Effector CD8-positive, alpha-beta T cell (primary cell): ENCODE data around the gene GNG4.
"Not testable (repeated sequence)": the region's sequence is repeated elsewhere in the genome, so short reads cannot be mapped to it uniquely, and the experiment has no call there.

Source experiments
- DNase-seq: peaks from one replicate; lab custom pipeline; 2025; lab: John Stamatoyannopoulos, UW

The GNG4 gene

DNA sequence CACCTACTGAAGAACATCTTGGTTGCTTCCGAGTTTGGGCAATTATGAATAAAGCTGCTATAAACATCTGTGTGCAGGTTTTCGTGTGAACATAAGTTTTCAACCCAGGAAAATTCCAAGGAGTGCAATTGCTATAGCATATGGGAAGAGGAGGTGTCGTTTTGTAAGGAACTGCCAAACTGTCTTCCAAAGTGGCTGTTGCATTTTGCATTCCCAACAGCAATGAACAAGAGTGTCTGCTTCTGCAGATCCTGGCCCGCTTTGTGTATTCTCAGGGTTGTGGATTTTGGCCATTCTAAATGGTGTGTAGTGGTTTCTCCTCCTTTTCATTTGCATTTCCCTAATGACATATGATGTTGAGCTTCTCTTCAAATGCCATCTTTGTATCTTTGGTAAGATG lies 23.8 kb downstream of the GNG4 start:
- no peak for DNase-seq

DNA sequence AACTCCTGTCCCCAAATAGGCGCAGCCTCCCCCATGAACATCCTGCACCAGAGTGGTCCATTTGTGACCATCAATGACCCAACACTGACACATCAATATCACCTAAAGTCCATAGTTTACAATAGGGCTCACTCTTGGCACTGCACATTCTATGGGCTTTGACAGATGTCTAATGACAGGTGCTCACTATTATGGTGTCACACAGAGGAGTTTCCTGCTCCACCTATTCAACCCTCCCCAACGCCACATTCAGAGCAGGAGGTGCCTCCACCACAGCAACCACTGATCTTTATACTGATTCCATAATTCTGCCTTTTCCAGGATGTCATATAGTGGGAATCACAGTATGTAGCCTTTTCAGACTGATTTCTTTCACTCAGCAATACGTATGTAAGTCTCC lies 24.2 kb downstream of the GNG4 start:
- no peak for DNase-seq

DNA sequence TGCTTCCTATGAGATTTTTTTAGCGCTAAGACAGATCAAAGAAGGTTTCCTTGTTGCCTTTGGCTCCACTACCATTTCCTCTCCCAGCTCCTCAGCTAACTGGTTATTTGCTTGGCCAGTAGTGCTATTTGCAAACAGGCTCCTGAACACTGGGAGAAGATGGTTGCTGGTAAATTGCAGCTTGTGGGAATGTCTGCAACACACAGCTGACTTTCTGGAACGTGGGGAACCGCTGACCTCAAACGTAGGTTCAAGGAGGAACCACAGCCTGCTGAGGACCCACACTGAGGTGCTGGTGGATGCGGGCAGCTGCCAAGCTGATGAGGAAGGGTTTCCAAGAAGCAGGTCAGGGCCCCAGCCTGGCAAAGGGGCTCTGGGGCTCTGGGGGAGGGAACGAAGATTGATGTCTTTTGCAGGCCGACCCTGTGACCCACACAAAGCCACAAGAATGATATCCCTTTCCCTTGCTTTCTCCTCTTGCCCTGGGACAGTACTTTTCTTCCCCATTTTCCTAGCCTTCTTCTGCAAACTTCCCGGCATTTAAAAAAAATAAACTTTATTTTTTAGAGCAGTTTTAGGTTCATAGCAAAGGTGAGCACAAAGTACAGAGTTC lies 24.8 kb downstream of the GNG4 start:
- no peak for DNase-seq

DNA sequence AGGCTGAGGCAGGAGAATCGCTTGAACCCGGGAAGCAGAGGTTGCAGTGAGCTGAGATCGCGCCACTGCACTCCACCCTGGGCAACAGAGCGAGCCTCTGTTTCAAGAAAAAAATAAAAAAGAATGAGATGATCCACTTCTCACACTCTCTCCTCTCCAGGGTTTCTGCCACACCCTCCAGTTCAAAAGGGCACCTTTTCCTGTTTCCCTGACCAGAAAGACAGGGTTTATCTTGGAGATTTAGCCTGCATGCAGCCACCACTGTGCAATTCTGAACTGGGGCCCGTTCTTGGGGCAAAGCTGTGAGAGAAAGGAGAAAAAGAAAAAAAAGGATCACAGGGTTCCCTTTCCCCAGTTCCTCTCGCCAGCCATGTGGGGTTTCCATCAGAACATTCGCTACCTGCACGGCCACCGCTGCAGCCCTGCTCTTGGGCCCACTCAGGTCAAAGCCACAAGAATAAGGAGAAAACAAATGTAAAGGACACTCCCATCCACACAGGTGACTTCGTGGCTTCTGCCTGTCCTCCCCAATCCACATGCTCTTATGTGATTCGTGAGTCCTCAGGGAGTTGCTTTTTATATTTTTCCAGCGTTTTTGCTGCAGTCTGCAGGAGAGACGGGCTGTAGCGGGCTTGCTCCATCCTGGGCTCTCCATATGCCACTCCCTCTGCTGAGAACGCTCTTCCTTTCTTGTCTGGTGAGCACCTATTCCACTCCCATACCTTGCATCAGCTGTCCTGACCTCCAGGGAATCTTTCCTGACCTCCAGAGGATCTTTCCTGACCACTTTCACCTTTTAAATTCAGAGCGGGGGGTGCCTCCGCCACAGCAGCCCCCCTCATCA lies 26.4 kb downstream of the GNG4 start:
- DNase-seq, result no peak

DNA sequence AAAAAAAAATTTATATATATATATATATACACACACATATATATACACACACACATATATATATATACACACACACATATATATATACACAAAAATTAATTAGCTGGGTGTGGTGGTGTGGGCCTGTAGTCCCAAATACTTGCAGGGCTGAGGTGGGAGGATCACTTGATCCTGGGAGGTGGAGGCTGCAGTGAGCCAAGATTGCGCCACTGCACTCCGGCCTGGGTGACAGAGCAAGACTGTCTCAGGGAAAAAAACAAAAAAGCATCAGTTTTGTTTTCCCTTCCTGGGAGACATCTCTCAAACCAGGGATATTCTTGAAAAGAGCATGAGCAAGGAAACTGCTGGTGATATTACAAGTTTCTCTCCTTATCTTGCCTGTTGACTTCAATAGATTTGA lies 30.4 kb downstream of the GNG4 start:
- not testable (repeated sequence) for DNase-seq

DNA sequence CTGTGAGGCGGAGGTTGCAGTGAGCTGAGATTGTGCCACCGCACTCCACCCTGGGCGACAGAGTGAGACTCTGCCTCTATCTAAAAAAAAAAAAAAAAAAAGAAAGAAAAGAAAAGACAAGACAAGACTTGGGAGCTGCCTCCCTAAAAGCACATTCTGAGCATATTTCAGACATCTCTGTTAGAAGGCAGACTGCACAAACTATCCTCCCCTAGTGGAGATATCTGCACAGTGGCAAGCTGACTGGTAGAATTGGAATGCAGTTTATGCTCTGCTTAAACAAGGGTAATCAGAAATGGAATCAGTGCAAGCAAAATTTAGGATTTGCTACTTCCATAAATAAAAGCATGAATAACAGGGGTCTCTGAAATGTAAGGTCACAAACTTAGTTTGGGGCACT lies 31.8 kb downstream of the GNG4 start:
- DNase-seq, result no peak

DNA sequence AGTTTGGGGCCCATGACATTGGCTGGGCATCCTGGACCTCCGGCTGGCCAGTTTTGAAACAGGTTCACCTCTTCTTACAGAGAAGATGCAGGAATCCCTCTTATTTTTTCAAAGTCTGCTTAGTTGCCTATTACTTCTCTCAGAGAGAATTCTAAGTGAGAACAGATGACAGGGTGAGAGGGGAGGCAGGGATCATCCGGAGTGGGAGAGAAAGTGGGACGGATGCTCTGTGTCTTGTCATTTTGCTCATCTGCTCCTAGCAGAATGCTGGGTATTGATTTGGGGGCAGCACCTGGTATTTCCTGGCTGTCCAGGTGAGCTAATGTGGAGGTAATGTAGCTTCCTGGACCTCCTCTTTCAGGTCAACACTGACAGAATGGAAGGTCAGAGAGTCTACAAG lies 32.4 kb downstream of the GNG4 start:
- DNase-seq, result no peak

DNA sequence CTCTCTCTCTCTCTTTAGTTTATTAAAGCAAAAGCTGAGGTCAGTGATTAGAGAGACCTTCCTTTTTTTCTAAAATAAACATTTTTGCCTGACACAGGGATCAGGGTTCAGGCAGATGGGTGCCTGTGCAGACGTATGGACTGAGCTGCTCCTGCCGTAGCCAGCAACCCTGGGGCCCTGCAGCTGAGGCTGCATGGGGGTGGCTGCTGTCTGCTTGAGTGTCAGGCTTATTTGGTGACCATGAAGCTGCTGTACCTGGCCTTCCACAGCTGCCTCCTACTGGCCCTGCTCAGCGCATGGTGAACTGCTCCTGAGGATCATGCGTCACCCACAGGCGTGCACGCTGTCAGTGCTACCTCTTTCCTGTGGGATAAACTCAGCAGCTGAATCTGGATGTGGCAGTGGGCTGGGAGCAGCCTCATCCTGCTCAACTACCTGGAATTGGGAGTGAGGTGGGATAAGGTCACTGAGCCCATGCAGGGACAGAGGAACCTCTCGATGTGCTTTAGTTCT lies 35.1 kb downstream of the GNG4 start:
- DNase-seq, result no peak

DNA sequence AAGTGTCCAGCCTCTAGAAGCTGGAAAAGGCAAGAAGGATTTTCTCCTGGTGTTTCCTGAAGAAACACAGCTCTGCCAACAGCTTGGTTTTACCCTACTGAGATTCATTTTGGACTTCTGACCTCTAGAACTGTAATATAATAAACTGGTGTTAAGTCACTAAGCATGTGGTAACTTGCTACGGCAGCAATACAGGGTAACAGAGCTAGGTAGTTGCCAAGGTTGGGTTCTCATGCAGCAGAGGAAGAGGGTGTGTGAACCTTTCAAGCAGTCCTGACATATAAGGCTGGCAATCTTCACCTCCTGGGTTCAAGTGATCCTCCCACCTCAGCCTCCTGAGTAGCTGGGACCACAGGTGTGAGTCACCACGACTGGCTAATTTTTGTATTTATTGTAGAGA lies 36.0 kb downstream of the GNG4 start:
- no peak for DNase-seq

DNA sequence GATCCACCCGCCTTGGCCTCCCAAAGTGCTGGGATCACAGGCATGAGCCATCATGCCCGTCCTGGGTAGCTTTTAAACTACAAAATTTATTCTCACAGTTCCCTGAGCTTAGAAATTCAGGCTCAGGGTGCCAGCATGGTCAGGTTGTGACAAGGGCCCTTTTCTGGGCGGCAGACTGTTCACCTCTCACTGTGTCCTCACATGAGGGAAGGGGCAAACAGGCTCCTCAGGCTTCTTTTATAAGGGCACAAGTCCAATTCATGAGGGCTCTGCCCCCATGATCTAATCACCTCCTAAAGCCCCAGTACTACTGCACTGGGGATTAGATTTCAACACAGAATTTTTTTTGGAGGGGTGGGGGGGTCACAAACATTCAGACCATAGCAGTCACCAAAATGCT lies 36.8 kb downstream of the GNG4 start:
- DNase-seq, result no peak

DNA sequence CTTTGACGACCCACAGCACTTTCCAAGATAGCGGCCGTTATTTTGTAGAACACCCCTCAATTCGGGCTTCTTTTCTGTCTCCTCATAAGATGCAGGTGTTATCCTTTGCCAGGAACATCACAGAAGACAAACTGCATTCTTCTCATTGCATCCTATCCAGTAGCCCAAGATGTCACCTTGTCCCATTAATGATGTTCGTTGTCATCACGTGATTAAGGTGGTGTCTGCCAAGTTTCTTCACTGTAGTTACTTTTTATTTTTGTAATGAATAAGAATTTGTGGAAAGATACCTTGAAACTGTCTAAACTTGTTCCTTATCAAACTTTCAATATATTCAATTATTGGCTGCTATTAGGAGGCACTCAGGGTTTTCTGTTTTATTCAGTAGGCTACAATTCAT lies 39.4 kb downstream of the GNG4 start:
- no peak for DNase-seq

DNA sequence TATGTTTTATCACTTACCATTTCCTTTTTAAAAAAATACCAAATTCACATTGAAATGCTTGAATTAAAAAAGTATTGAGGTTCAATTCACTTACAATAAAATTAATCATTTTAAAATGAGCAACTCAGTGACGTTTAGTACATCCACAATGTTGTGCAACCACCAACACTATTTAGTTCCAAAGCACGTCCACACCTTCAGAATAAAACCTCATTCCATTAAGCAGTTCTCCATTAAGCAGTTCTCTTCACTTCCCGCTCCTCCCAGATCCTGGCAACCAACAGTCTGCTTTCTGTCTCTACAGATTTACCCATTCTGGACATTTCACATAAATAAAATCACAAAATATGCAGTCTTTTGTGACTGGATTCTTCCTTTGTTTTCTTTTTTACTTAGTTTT lies 41.3 kb downstream of the GNG4 start:
- DNase-seq, result no peak

DNA sequence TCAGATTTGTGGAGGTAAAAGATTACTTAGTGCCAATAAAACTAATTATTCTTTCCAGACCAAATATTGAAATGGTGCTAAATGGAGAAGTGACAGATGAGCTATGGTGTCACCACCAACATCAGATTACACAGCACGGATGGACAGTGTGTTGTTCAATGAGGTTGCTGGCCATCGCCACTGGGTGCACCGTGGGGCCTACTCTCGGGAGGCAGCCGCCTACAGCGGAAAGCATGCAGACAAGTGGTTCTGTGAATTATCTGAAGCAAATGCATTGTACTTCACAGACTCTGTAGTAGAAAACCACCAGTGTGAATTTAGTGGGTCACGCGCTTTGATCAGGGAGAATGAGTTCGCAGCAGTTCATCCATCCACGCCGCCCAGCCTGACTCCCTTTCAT lies 42.3 kb downstream of the GNG4 start:
- no peak for DNase-seq

DNA sequence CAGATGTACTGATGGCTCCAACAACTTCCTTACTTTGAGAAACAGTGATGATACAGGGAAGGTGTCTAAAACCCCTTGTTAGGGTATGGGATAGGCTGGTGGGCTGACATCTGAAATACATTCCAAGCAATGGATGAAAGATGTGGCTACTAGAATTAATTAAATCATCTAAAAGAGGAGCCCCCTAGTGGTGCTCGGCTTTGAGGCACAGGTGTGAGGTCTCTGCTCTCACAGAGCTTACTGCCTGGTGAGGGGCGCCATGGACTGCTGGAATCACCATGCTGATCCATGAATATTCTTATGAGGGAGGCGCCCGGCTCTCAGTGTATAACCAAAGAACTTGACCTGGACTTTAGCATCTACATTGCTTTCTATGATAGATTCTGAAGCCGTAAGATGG lies 48.5 kb downstream of the GNG4 start:
- no peak for DNase-seq

DNA sequence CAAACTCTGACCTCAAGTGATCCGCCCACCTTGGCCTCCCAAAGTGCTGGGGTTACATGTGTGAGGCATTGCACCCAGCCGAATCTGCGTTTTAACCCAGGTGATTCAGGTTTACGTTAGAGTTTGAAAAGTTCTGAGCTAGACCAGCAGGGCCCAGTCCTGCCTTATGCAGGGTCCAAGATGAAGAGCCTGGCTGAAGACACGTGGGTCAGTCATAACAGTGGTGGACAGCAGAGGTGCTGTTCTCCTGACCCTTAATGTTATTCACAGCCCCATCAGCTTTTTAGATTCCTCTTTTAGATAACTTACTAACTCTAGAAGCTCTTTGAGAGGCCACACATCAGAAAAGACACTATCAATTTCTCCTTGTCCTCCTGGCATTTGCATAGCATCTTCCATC lies 50.0 kb downstream of the GNG4 start:
- DNase-seq, result no peak

DNA sequence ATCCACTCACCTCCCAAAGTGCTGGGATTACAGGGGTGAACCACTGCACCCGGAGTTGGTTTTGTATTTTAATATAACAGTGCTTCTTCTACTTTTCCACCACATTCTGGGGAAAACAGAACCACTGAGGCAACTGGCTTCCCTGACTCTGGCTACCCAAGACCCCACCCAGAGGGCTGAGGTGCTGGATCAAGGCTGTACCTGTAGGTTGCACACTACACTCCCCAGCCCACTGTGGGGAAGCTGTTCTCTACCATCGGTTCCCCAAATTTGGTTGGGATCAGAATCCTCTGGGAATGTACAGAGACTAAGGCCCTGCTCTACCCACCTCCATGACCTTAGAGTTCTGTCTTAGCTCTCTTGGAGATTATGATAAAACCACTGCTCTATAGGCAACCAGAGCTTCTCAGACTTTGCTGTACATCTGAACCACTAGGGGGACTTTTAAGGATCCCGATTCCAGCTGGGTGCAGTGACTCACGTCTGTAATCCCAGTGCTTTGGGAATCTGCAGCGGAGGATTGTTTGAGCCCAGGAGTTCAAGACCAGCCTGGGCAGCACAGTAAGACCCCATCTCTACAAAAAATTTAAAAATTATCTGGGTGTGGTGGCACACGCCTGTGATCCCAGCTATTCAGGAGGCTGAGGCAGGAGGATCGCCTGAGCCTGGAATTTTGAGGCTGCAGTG lies 51.6 kb downstream of the GNG4 start:
- no peak for DNase-seq

DNA sequence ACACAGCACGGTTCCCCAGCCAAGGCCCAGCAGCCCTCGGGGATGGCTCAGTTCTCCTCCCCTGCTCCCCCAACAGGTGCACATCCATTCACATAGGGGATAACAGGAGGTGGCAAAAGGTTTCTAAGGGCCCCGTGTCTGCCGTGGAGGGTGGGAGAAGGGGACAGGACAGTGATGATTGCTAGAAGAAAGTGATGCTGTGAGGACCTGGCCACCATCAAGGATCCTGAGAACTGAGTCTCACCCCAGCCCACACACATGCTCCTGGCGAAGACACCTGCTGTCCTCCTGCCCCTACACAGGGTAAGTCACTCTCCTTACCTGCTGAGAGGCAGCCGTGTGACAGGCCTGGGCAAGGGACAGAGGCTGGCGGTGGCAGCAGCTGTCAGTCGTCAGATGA lies 54.5 kb downstream of the GNG4 start:
- no peak for DNase-seq

DNA sequence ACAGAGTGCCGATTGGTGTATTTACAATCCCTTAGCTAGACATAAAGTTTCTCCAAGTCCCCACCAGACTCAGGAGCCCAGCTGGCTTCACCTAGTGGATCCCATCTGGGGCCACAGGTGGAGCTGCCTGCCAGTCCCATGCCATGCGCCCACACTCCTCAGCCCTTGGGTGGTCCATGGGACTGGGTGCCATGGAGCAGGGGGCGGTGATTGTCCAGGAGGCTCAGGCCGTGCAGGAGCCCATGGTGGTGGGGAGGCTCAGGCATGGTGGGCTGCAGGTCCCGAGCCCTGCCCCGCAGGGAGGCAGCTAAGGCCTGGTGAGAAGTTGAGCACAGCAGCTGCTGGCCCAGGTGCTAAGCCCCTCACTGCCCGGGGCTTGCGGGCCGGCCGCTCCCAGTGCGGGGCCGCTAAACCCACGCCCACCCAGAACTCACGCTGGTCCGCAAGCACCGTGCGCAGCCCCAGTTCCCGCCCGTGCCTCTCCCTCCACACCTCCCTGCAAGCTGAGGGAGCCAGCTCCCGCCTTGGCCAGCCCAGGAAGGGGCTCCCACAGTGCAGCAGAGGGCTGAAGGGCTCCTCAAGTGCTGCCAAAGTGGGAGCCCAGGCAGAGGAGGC lies 55.2 kb downstream of the GNG4 start:
- DNase-seq, result not testable (repeated sequence)

DNA sequence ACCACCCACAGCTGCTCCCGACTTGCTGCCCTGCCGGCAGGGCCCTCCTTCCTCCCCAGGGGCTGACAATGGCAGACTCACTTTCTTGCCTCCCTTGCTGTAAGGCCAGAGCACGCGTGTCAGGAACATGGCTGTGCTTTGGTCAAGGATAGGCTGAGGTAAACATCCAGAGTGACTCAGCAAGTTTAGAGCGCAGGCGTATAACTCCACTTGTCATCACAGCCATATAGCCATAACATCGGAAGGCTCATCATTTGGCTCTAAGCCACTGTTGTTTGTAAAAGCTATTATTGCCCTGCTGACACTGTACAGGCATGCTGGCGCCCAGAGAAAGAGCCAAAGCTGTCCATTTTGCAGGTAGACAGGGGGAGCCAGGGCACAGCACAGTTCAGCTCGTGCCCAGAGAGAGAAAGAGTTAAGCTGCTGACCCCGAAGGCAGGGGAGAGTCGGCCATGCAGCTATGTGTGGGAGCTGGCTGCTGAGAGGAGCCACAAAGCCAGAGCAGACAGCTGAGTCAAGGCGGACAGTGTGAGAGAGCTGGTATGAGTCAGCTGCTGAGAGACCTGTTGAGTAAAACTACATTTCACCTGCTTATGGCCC lies 60.6 kb downstream of the GNG4 start:
- no peak for DNase-seq

DNA sequence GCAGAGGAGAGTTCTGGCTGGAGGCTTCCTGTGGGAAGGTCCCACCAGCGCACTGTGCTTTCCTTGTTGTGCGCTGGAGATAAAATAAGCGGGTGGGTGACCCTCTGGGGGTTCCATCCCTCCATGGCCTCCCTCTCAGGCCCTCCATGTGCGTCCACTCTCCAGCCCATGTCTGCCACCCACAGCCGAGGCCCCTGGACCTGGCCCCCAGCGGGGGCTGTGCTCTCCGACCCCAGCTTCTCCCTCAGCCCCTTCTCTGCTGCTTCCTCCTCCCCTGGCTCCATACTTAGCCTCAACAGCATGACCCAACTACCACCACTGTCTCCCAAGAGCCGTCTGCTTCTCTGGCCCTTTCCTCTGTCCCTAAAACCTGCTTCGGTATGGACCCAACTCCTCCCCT lies 61.4 kb downstream of the GNG4 start:
- no peak for DNase-seq

DNA sequence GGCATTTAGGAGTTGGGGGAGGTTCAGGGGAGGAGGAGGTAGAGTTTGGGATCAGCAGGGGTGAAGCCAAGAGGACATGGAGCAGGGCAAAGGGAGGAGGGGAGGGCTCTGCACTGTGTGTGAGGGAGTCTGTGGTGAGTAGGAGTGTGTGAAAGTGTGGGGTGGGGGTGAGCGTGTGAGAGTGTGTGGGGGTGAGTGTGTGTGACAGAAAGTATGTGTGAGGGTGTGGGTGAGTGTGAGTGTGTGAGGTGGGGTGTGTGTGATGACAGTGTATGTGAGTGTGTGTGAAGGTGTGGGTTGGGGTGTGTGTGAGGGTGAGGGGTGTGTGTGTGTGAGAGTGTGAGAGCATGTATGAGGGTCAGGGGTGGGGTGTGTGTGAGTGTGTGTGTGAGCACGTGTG lies 62.6 kb downstream of the GNG4 start:
- no peak for DNase-seq

DNA sequence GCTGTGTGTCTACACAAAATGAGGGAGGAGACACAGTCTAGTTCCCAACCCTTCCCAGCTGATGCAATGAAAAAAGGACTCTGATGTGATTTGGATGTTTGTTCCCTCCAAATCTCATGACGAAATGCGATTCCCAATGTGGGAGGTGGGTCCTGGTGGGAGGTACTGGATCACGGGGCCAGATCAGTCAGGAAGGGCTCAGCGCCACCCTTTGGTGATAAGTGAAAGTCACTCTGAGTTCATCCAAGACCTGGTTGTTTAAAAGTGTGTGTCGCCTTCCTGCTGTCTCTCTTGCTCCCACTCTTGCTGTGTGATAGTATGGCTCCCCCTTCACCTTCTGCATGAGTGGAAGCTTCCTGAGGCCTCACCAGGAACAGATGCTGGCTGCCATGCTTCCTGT lies 63.2 kb downstream of the GNG4 start:
- DNase-seq, result no peak
